Erythroblast (primary cell): ENCODE measurements around the gene UNCX.

Source experiments
- GATA1 ChIP-seq: IDR thresholded peaks from 2 replicates; pipeline ENCODE4 v1.6.1; 2011; ENCODE audit warnings: low read depth, mild to moderate bottlenecking, control low read depth, low read length, moderate library complexity
- POLR2A ChIP-seq: IDR thresholded peaks from 2 replicates; pipeline ENCODE4 v1.6.1; 2011; ENCODE audit warnings: mild to moderate bottlenecking, low read length

GRCh38 chr7:1279041-1279440, 46.4 kb downstream of the UNCX start:
- no peak for TF ChIP-seq POLR2A
- TF ChIP-seq GATA1: no peak
